ENCODE results near the gene PCDHAC1. TPM values are rescaled to one million over a fixed set of nuclear protein-coding genes. Genes with fewer than 3 reads are reported as not detected.

Gene PCDHAC1
- total RNA-seq, 1 experiment from 2014 or later = not detected

DNA sequence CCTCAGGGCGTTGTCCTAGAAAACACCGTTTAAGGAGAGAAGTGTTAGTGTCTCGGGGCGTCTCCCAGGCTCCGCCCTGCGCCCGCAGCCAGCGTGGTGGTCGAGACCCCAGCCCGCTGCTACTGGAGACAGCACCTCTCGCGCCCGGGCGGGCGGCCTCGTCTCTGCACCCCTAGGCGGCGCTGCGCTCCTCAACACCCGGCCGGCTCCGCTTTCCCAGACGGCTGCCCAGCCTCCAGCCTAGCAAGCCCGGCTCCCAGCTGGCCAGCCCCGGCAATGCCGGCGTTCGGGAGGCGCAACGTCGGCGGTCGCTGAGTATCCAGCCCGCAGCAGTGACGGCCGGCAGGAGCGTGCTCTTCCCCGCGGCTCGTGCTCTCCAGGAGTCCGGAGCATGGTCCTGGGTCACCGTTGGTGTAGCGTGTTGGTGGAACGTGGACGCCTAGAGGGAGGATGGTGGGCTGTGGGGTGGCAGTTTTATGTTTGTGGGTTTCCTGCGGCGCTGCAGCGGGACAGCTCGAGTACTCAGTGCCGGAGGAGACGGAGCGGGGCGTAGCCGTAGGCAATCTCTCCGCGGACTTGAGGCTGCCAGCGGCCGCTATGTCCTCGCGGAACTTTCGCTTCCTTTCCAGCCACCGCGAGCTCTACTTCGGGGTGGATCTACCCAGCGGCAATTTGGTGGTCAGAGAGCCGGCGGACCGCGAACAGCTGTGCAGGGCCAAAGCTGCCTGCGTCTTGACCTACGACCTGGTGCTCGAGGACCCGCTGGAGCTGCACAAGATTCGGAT, 536 bp downstream of the PCDHAC1 start:
- POLR2A ChIA-PET = no interaction called here

DNA sequence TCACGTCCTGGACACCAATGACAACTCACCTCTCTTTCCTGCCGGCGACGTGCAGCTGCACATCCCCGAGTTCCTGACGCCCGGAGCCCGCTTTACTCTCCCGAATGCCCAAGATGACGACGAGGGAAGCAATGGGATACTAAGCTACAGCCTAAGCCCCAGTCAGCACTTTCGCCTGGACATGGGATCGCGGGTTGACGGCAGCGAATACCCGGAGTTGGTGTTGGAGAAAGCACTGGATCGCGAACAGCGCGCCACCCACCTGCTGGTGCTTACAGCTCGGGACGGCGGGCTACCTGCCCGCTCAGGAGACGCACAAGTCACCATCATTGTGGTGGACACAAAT, 1.1 kb downstream of the PCDHAC1 start:
- H3K36me3 ChIP-seq (ENCODE audit: control insufficient read depth, insufficient read depth, low read length) = no peaks in the 10 kb centered on the region
- no peak overlapping the region for H3K27ac Mint-ChIP-seq (ENCODE audit: unreplicated experiment)
- no peaks in the 10 kb centered on the region for H3K4me1 ChIP-seq
- H3K27me3 Mint-ChIP-seq (ENCODE audit: insufficient read depth, unreplicated experiment) = no peaks in the 10 kb centered on the region
- no peaks in the 10 kb centered on the region for H3K9me3 Mint-ChIP-seq (ENCODE audit: unreplicated experiment)
- no peaks in the 10 kb centered on the region for H3K27me3 ChIP-seq (replicated peaks; ENCODE audit: control insufficient read depth, insufficient read depth, low read length)
- BruUV-seq (replicated peaks) = no TSS peak
- intact Hi-C loops (cut with micrococcal nuclease; ENCODE audit: unreplicated experiment) = no loop called here
- CTCF ChIA-PET = no interaction called here
- DNase-seq = no peak
- no peaks in the 10 kb centered on the region for H3K4me1 Mint-ChIP-seq (ENCODE audit: low read depth, unreplicated experiment)
- POLR2A ChIA-PET = no interaction called here
- no peaks in the 10 kb centered on the region for H3K9me3 ChIP-seq
- no peak for TF ChIP-seq CTCF (IDR thresholded peaks at IDR 0.05; ENCODE audit: insufficient read depth in 1 of 2, low read depth in 1 of 2, low read length in 1 of 2, severe bottlenecking in 1 of 2, unreplicated experiment in 1 of 2)
- no peaks in the 10 kb centered on the region for H3K36me3 Mint-ChIP-seq (ENCODE audit: insufficient read depth, unreplicated experiment)
- no peak overlapping the region for H3K4me3 Mint-ChIP-seq (ENCODE audit: unreplicated experiment)
- no peak overlapping the region for H3K4me3 ChIP-seq (ENCODE audit: low read depth, low read length)

More for the DNA sequence above, 536 bp downstream of the PCDHAC1 start:
- intact Hi-C loops (cut with micrococcal nuclease; ENCODE audit: unreplicated experiment) = no loop called here
- no TSS peak for BruUV-seq (replicated peaks)
- Mint-ChIP-seq H3K9me3 (ENCODE audit: unreplicated experiment) (no peaks in the 10 kb centered on the region), H3K36me3 (ENCODE audit: insufficient read depth, unreplicated experiment) (no peaks in the 10 kb centered on the region), H3K4me3 (ENCODE audit: unreplicated experiment) (no peak overlapping the region), H3K27ac (ENCODE audit: unreplicated experiment) (no peak overlapping the region), H3K4me1 (ENCODE audit: low read depth, unreplicated experiment) (no peaks in the 10 kb centered on the region), H3K27me3 (ENCODE audit: insufficient read depth, unreplicated experiment) (no peaks in the 10 kb centered on the region)
- no peak for TF ChIP-seq CTCF (IDR thresholded peaks at IDR 0.05; ENCODE audit: insufficient read depth in 1 of 2, low read depth in 1 of 2, low read length in 1 of 2, severe bottlenecking in 1 of 2, unreplicated experiment in 1 of 2)
- no peak for DNase-seq
- CTCF ChIA-PET = no interaction called here
- Histone ChIP-seq H3K4me1 (no peaks in the 10 kb centered on the region), H3K27me3 (replicated peaks; ENCODE audit: control insufficient read depth, insufficient read depth, low read length) (no peaks in the 10 kb centered on the region), H3K4me3 (ENCODE audit: low read depth, low read length) (no peak overlapping the region), H3K36me3 (ENCODE audit: control insufficient read depth, insufficient read depth, low read length) (no peaks in the 10 kb centered on the region), H3K9me3 (no peaks in the 10 kb centered on the region)

GRCh38 chr5:140934964-140935606, 9.0 kb downstream of the PCDHAC1 start:
- Histone ChIP-seq H3K4me1 (no peaks in the 10 kb centered on the region), H3K36me3 (ENCODE audit: control insufficient read depth, insufficient read depth, low read length) (no peaks in the 10 kb centered on the region), H3K27me3 (replicated peaks; ENCODE audit: control insufficient read depth, insufficient read depth, low read length) (no peaks in the 10 kb centered on the region), H3K9me3 (no peaks in the 10 kb centered on the region), H3K4me3 (ENCODE audit: low read depth, low read length) (no peak overlapping the region)
- TF ChIP-seq CTCF (IDR thresholded peaks at IDR 0.05; ENCODE audit: insufficient read depth in 1 of 2, low read depth in 1 of 2, low read length in 1 of 2, severe bottlenecking in 1 of 2, unreplicated experiment in 1 of 2) = no peak
- intact Hi-C loops (cut with micrococcal nuclease; ENCODE audit: unreplicated experiment) = no loop called here
- H3K27me3 Mint-ChIP-seq (ENCODE audit: insufficient read depth, unreplicated experiment) = no peaks in the 10 kb centered on the region
- ChIA-PET CTCF (no interaction called here), POLR2A (no interaction called here)
- no TSS peak for BruUV-seq (replicated peaks)
- H3K9me3 Mint-ChIP-seq (ENCODE audit: unreplicated experiment) = no peaks in the 10 kb centered on the region
- no peaks in the 10 kb centered on the region for H3K4me1 Mint-ChIP-seq (ENCODE audit: low read depth, unreplicated experiment)
- H3K27ac Mint-ChIP-seq (ENCODE audit: unreplicated experiment) = no peak overlapping the region
- no peak overlapping the region for H3K4me3 Mint-ChIP-seq (ENCODE audit: unreplicated experiment)
- DNase-seq = no peak
- H3K36me3 Mint-ChIP-seq (ENCODE audit: insufficient read depth, unreplicated experiment) = no peaks in the 10 kb centered on the region
